GM19328 (cell line): ENCODE measurements around the gene PARD6B.
"Not testable (repeated sequence)": the region's sequence is repeated elsewhere in the genome, so short reads cannot be mapped to it uniquely, and the experiment has no call there.

Experiments
- ATAC-seq: cut with Tn5 transposase; IDR thresholded peaks from one replicate; pipeline ENCODE4 v1.9.1; 2021; ENCODE audit warnings: mild to moderate bottlenecking, moderate library complexity; ENCODE audit not compliant: unreplicated experiment

Gene PARD6B

GRCh38 chr20:50769551-50770085 is 38.2 kb downstream of the PARD6B start:
- ATAC-seq = not testable (repeated sequence)

GRCh38 chr20:50771419-50772080 is 40.2 kb downstream of the PARD6B start:
- not testable (repeated sequence) for ATAC-seq

GRCh38 chr20:50772420-50773185 is 41.2 kb downstream of the PARD6B start:
- ATAC-seq = no peak

GRCh38 chr20:50774515-50774914 is 43.1 kb downstream of the PARD6B start:
- ATAC-seq = no peak

GRCh38 chr20:50776122-50776817 is 44.9 kb downstream of the PARD6B start:
- no peak for ATAC-seq

DNA sequence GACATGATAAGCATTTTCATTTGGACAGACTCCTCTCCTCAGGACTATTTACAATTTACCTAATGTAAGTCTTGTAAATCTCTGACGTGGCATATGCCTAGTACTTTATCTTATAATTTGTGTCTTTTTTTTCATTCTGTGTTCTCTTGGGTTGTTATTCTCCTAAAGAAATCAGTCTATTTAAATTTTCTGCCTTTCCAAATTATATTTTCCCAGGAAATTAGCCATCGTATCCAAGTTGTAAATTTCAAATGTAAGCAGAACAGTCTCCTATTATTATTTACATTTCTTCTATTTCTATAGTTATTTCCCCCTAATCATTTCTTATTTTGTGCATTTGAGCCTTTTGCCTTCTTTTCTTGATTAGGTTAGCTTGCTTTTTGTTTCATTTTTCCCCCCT is 46.0 kb downstream of the PARD6B start:
- ATAC-seq = no peak

DNA sequence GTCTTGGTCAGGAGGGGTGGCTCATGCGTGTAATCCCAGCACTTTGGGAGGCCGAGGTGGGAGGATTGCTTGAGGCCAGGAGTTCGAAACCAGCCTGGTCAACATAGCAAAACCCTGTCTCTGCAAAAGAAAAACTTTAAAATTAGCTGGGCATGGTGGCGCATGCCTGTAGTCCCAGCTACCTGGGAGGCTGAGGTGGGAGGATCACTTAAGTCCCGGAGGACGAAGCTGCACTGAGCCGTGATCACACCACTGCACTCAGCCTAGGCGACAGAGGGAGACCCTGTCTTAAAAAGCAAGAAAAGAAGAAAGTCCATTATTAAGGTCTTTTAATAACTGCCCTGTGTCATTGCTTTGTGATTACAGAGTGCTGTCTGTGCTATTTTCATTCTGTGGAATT is 47.6 kb downstream of the PARD6B start:
- not testable (repeated sequence) for ATAC-seq

GRCh38 chr20:50783390-50783789 is 52.0 kb downstream of the PARD6B start:
- no peak for ATAC-seq

DNA sequence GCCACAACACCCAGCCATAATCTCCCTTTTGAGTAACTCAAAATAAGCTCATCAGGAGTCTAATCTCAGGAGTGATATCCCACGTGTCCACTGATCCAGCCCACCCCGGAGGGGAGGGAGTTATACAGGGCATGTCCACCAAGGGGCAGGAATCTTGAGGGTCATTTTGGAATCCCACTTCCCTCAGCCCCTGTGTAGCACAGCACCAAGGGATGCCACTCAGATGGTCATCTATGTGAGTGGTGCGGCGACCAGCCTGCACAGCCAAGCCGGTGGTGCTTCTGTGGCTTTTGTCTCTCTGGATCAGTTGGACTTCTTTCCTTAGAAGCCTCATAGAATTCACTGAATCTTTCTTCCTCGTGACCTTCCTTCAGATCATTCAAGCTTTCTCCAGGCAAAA is 52.5 kb downstream of the PARD6B start:
- no peak for ATAC-seq

- no peak for ATAC-seq
Observed at GRCh38 chr20:50784464-50784863, 53.1 kb downstream of the PARD6B start.

GRCh38 chr20:50786703-50787102 is 55.3 kb downstream of the PARD6B start:
- no peak for ATAC-seq

DNA sequence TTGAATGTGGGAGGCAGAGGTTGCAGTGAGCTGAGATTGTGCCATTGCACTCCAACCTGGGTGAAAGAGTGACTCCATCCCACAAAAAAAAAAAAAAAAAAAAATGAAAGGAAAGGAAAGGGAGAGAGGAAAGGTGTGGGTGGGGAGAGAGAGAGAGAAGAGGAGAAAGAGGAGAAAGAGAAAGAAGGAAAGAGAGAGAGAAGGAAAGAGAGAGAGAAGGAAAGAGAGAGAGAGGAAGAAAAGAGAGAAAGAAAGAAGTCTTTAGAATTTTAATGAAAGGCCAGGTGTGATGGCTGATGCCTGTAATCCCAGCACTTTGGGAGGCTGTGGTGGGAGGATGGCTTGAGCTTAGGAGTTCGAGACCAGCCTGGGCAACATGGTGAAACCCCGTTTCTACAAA is 55.8 kb downstream of the PARD6B start:
- ATAC-seq = no peak

- ATAC-seq = no peak
Observed at GRCh38 chr20:50788045-50788991, 56.9 kb downstream of the PARD6B start.

DNA sequence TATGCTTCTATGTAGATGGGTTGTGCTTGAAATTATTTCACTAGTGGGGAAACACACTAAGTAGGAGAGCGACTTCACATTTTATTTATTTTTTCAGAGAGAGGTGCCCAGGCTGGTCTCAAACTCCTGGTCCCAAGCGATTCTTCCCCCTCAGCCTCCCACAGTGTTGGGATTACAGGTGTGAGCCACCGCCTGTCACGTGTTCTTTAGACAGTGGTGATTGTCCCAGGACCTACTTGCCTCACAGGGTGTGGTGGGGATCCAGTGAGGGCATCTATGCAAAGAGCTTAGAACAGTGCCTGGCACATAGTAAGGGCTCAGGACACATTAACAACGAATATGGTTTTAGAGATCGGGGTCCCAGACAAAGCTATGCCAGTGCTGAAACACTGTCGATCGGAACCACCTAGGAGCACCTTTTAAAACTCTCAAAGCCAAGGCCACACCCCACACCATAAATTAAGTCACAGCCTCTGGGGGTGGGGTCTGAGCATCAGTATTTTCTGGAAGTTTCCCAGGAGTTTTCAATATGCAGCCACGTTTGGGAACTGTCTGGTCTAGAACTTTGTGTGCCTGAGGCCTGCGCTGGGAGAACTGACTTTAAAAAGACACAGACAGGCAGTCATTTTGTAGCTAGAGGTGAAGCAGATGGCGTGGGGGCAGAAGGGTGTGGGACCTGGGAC is 58.7 kb downstream of the PARD6B start:
- no peak for ATAC-seq

- peak; percentile 40 for ATAC-seq
Observed at GRCh38 chr20:50790651-50791277, 59.4 kb downstream of the PARD6B start.

- ATAC-seq = no peak
Observed at GRCh38 chr20:50792708-50793574, 61.6 kb downstream of the PARD6B start.

GRCh38 chr20:50793575-50794016 is 62.2 kb downstream of the PARD6B start:
- not testable (repeated sequence) for ATAC-seq

- no peak for ATAC-seq
Observed at GRCh38 chr20:50794181-50794845, 62.9 kb downstream of the PARD6B start.
